Heart right ventricle (tissue), 16 donors: ENCODE data around the gene CES2. TPM values are rescaled to one million over a fixed set of nuclear protein-coding genes. Genes with fewer than 3 reads are reported as not detected.
"Not testable (repeated sequence)": the region's sequence is repeated elsewhere in the genome, so short reads cannot be mapped to it uniquely, and the experiment has no call there.

Source experiments
- ATAC-seq, 8 donors: fragments of 200-7000 bp; cut with Tn5 transposase; one replicate each; pipeline ENCODE4 v1.9.1; 2020; ENCODE audit warnings: mild to moderate bottlenecking in 8 of 8, moderate library complexity in 8 of 8, moderate number of reproducible peaks in 1 of 8
- DNase-seq, 2 donors: peaks; one replicate each; pipeline ENCODE4 v3.0.0-alpha.2; 2020
- H3K27ac ChIP-seq, 10 donors: fragments of 200-600 bp; sonication (generic) in 2 of 10; one replicate each; pipeline versions ENCODE4 v1.5.0 to v1.8.0; 2020 to 2022; ENCODE audit warnings: mild to moderate bottlenecking in 3 of 10
- H3K27me3 ChIP-seq, 7 donors: fragments of 200-600 bp; one replicate each; pipeline ENCODE4 v1.8.0; 2021 to 2022; ENCODE audit warnings: mild to moderate bottlenecking in 2 of 7
- H3K36me3 ChIP-seq, 9 donors: fragments of 200-600 bp; sonication (generic) in 1 of 9; one replicate each; pipeline versions ENCODE4 v1.5.0 to v1.8.0; 2020 to 2022; ENCODE audit warnings: mild to moderate bottlenecking in 2 of 9
- H3K4me1 ChIP-seq, 9 donors: fragments of 200-600 bp; sonication (generic) in 1 of 9; one replicate each; pipeline versions ENCODE4 v1.5.0 to v1.8.0; 2020 to 2022; ENCODE audit warnings: mild to moderate bottlenecking in 4 of 9
- H3K4me3 ChIP-seq, 10 donors: fragments of 200-600 bp; sonication (generic) in 2 of 10; one replicate each; pipeline versions ENCODE4 v1.5.0 to v1.8.0; 2020 to 2022; ENCODE audit warnings: mild to moderate bottlenecking in 7 of 10, moderate library complexity in 2 of 10
- H3K9me3 ChIP-seq, 11 donors: fragments of 200-600 bp in 10 of 11; sonication (generic) in 2 of 11; one replicate each; pipeline versions ENCODE4 v1.5.0 to v1.8.0; 2013 to 2022; ENCODE audit warnings: mild to moderate bottlenecking in 2 of 11, control low read depth in 1 of 11, moderate library complexity in 1 of 11
- CTCF ChIP-seq, 9 donors: fragments of 200-600 bp; sonication (generic) in 2 of 9; IDR thresholded peaks; one replicate each; pipeline versions ENCODE4 v1.5.0 to v1.8.0; 2021 to 2022; ENCODE audit warnings: antibody characterized with exemption in 9 of 9, mild to moderate bottlenecking in 5 of 9, moderate library complexity in 1 of 9
- WGBS, 2 donors: extraction: QIAGEN DNeasy Blood & Tissue Kit; methylation state at CpG; one replicate each; pipeline ENCODE4 v1.1.7; 2013; ENCODE audit warnings: inconsistent platforms in 1 of 2; 5-methylcytosine and 5-hydroxymethylcytosine counted together
- intact Hi-C, 10 donors: fragments of 100-400 bp; cut with DNase I; formaldehyde crosslinking; loops; one replicate each; pipeline versions ENCODE4 v1.11.1 to v1.14.2; 2022
- polyA plus RNA-seq, 2 donors: library from polyadenylated mRNA; stranded (reverse); fragments of 200-250 nt; gene quantifications; one replicate each; pipeline ENCODE4 v1.2.3, GENCODE V29; 2013
- total RNA-seq, 10 donors: library from RNA; stranded (reverse); fragmentation: NEBNext Ultra II Directional in 3 of 10; extraction: Animal tissue kit (Norgen Biotek cat#: 25700) in 3 of 10; gene quantifications; one replicate each; pipeline versions ENCODE4 v1.2.1 to v1.2.4, GENCODE V29; 2021 to 2023
- donor health status: Arrhythmogenic right ventricular cardiomyopathy.
- donor health status: ischemic (EF 13 %, LVEDD 7.1; RV severe dilation, severe dysfunction).
- donor health status: healthy with polysubstance abuse.
- donor health status: DM: no; HTN: yes; CAD: no.
- donor health status: DM: no; HTN: no; CAD: no.
- donor health status: ischemic (EF 25% LVEDD 6.9; RV normal size, moderate dysfunction).
- donor health status: ischemic (EF 25% LVEDD 5.7; RV mildly dilated, moderate dysfunction).
- donor health status: healthy.
- donor health status: DM: yes; HTN: yes; CAD: no.
- donor health status: Ischemic cardiomyopathy.
- donor health status: ischemic (EF 35%, LVEDD 5.7; RV mildly dilated, moderate dysfunction).
- donor health status: nonischemic (EF 11% LVEDD 7.7; RV severe dilation, severe dysfunction).
- donor health status: DM: yes; HTN: yes; CAD: no.
- donor health status: PGD.
- donor health status: ischemic (EF 29% LVEDD 5.4; RV normal size, mild dysfunction).
- donor health status: nonischemic (EF 23%, LVEDD 6.1; RV moderate dilation, normal function).

CES2 gene
- total and polyA plus RNA-seq, 12 donors, result 25.1 to 194 (median 81.5) TPM

- no peak for TF ChIP-seq CTCF (IDR thresholded peaks at IDR 0.05)
- H3K27me3 ChIP-seq, result no peaks in the 10 kb centered on the region
- peaks cover 0 to 6% (median 0%) of the 10 kb centered on the region in 9 donors for H3K4me1 ChIP-seq
- H3K4me3 ChIP-seq, result no peak overlapping the region
- no peaks in the 10 kb centered on the region for H3K9me3 ChIP-seq
- H3K27ac ChIP-seq, result no peak overlapping the region
- ATAC-seq (no peak), DNase-seq (no peak)
- intact Hi-C loops, result loop anchor here in 5 of 10 donors (10.0 kb wide), 1 partner anchor 211 kb away; the partner anchor contains the start of gene MATCAP1 (in 5 of the 5)
- H3K36me3 ChIP-seq, result no peaks in the 10 kb centered on the region
- 77 to 91% methylated on average over 6 of the region's 6 CpGs for WGBS, 2 donors
Measured at GRCh38 chr16:66973716-66974115, 38.4 kb downstream of the CES2 start.

- 88 to 95% methylated on average over 31 to 32 of the region's 32 CpGs for WGBS, 2 donors
- not testable (repeated sequence) for H3K36me3 ChIP-seq, H3K27me3 ChIP-seq, H3K27ac ChIP-seq, H3K4me3 ChIP-seq, H3K9me3 ChIP-seq, H3K4me1 ChIP-seq, ATAC-seq, DNase-seq
- intact Hi-C loops, result loop anchor here in 5 of 10 donors (10.0 kb wide), 1 partner anchor 210 kb away; the partner anchor contains the start of gene MATCAP1 (in 5 of the 5)
Measured at GRCh38 chr16:66974156-66974931, 39.0 kb downstream of the CES2 start.

- H3K4me1 ChIP-seq, H3K36me3 ChIP-seq, H3K9me3 ChIP-seq, ATAC-seq, H3K27ac ChIP-seq, DNase-seq, H3K4me3 ChIP-seq, H3K27me3 ChIP-seq: not testable (repeated sequence)
- intact Hi-C loops, result loop anchor here in 7 of 10 donors (5.0 to 10.0 kb wide), 4 partner anchors 132 to 210 kb away; partner anchors contain the start of genes MATCAP1 (in 5 of the 7), FBXL8 (in 2 of the 7), TRADD (in 2 of the 7) and B3GNT9 (in 1 of the 7)
- WGBS, 2 donors, result 70 to 77% methylated on average over 11 of the region's 11 CpGs
Measured at GRCh38 chr16:66974932-66975246, 39.6 kb downstream of the CES2 start.

GRCh38 chr16:66975302-66975893, 40.1 kb downstream of the CES2 start:
- ATAC-seq (no peak), DNase-seq (no peak)
- Histone ChIP-seq H3K36me3 (no peaks in the 10 kb centered on the region), H3K9me3 (no peaks in the 10 kb centered on the region), H3K27me3 (no peaks in the 10 kb centered on the region), H3K27ac (no peak overlapping the region), H3K4me1 (peaks cover 0 to 7% (median 0%) of the 10 kb centered on the region in 9 donors), H3K4me3 (no peak overlapping the region)
- 85 to 92% methylated on average over 14 of the region's 14 CpGs for WGBS, 2 donors
- intact Hi-C loops, result loop anchor here in 7 of 10 donors (5.0 to 10.0 kb wide), 4 partner anchors 132 to 209 kb away; partner anchors contain the start of genes MATCAP1 (in 5 of the 7), FBXL8 (in 2 of the 7), TRADD (in 2 of the 7) and B3GNT9 (in 1 of the 7)
- TF ChIP-seq CTCF (IDR thresholded peaks at IDR 0.05), result no peak

GRCh38 chr16:66976746-66977145, 41.4 kb downstream of the CES2 start:
- no peaks in the 10 kb centered on the region for H3K27me3 ChIP-seq
- ATAC-seq (no peak), DNase-seq (no peak)
- peaks cover 0 to 7% (median 0%) of the 10 kb centered on the region in 9 donors for H3K4me1 ChIP-seq
- intact Hi-C loops, result loop anchor here (1.0 to 10.0 kb wide), 8 partner anchors 131 to 209 kb away; partner anchors contain the start of genes MATCAP1 (in 5 of the 10), FBXL8 (in 2 of the 10), TRADD (in 2 of the 10) and B3GNT9 (in 1 of the 10)
- no peak for TF ChIP-seq CTCF (IDR thresholded peaks at IDR 0.05)
- 57 to 62% methylated on average over 13 of the region's 13 CpGs for WGBS, 2 donors
- no peaks in the 10 kb centered on the region for H3K36me3 ChIP-seq
- no peaks in the 10 kb centered on the region for H3K9me3 ChIP-seq
- no peak overlapping the region for H3K27ac ChIP-seq
- H3K4me3 ChIP-seq, result no peak overlapping the region
